ENCODE data around the gene CD300E.

CD300E gene

DNA sequence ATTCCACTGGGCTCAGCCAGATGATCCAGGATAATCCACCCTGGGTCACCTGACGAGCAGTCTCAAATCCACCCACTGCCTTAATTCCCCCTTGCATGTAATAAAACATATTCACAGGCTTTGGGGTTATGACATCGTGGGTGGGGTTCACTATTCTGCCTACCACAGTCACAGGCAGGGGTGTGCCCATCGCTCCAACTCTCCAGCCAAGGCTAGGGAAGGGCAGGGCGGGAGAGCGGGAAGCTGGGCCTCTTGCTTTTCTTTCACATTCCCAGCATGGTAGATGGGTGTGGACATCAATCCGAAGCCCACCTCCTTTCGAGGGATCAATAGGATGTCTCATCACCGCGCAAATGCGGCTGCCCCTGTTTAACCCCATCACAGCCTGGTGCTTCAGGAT lies 18.8 kb downstream of the CD300E start:
- ATAC-seq: no peak
- no peak for TF ChIP-seq ZFP30 (CRISPR knock-in tag; IDR thresholded peaks at IDR 0.05)
- no peak for TF ChIP-seq ZNF565 (CRISPR knock-in tag; conservative IDR thresholded peaks at IDR 0.05; ENCODE audit: low read depth)
- no peak for TF ChIP-seq ISL1 (CRISPR knock-in tag; IDR thresholded peaks at IDR 0.05)
- no peak for TF ChIP-seq TOX (CRISPR knock-in tag; IDR thresholded peaks at IDR 0.05; ENCODE audit: borderline replicate concordance)
- no peak for TF ChIP-seq BACH2 (CRISPR knock-in tag; IDR thresholded peaks at IDR 0.05; ENCODE audit: borderline replicate concordance)
- TF ChIP-seq RARB (CRISPR knock-in tag; IDR thresholded peaks at IDR 0.05): no peak
- no peak for TF ChIP-seq PPARA (CRISPR knock-in tag; IDR thresholded peaks at IDR 0.05; ENCODE audit: borderline replicate concordance)
- TF ChIP-seq, protein P1, sequence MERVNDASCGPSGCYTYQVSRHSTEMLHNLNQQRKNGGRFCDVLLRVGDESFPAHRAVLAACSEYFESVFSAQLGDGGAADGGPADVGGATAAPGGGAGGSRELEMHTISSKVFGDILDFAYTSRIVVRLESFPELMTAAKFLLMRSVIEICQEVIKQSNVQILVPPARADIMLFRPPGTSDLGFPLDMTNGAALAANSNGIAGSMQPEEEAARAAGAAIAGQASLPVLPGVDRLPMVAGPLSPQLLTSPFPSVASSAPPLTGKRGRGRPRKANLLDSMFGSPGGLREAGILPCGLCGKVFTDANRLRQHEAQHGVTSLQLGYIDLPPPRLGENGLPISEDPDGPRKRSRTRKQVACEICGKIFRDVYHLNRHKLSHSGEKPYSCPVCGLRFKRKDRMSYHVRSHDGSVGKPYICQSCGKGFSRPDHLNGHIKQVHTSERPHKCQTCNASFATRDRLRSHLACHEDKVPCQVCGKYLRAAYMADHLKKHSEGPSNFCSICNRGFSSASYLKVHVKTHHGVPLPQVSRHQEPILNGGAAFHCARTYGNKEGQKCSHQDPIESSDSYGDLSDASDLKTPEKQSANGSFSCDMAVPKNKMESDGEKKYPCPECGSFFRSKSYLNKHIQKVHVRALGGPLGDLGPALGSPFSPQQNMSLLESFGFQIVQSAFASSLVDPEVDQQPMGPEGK (CRISPR knock-in tag; IDR thresholded peaks at IDR 0.05; ENCODE audit: borderline replicate concordance): no peak
- no peak for TF ChIP-seq ZFP3 (CRISPR knock-in tag; IDR thresholded peaks at IDR 0.05)
- no peak for TF ChIP-seq TCF4 (CRISPR knock-in tag; IDR thresholded peaks at IDR 0.05; ENCODE audit: borderline replicate concordance)
- TF ChIP-seq GLIS3 (CRISPR knock-in tag; IDR thresholded peaks at IDR 0.05): no peak
- TF ChIP-seq, protein P2, sequence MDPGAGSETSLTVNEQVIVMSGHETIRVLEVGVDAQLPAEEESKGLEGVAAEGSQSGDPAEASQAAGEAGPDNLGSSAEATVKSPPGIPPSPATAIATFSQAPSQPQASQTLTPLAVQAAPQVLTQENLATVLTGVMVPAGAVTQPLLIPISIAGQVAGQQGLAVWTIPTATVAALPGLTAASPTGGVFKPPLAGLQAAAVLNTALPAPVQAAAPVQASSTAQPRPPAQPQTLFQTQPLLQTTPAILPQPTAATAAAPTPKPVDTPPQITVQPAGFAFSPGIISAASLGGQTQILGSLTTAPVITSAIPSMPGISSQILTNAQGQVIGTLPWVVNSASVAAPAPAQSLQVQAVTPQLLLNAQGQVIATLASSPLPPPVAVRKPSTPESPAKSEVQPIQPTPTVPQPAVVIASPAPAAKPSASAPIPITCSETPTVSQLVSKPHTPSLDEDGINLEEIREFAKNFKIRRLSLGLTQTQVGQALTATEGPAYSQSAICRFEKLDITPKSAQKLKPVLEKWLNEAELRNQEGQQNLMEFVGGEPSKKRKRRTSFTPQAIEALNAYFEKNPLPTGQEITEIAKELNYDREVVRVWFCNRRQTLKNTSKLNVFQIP (CRISPR knock-in tag; IDR thresholded peaks at IDR 0.05; ENCODE audit: borderline replicate concordance, low read depth): no peak
- no peak for TF ChIP-seq ARNTL (CRISPR knock-in tag; IDR thresholded peaks at IDR 0.05; ENCODE audit: borderline replicate concordance, low read depth)
- no peak for TF ChIP-seq OSR1 (CRISPR knock-in tag; IDR thresholded peaks at IDR 0.05)
- no peak for TF ChIP-seq ZC3H10 (CRISPR knock-in tag; IDR thresholded peaks at IDR 0.05)
- TF ChIP-seq, protein P3, sequence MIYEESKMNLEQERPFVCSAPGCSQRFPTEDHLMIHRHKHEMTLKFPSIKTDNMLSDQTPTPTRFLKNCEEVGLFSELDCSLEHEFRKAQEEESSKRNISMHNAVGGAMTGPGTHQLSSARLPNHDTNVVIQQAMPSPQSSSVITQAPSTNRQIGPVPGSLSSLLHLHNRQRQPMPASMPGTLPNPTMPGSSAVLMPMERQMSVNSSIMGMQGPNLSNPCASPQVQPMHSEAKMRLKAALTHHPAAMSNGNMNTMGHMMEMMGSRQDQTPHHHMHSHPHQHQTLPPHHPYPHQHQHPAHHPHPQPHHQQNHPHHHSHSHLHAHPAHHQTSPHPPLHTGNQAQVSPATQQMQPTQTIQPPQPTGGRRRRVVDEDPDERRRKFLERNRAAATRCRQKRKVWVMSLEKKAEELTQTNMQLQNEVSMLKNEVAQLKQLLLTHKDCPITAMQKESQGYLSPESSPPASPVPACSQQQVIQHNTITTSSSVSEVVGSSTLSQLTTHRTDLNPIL (CRISPR knock-in tag; IDR thresholded peaks at IDR 0.05; ENCODE audit: low read depth): no peak
- no peak for TF ChIP-seq CSDC2 (CRISPR knock-in tag; IDR thresholded peaks at IDR 0.05)
- TF ChIP-seq SNAI2 (CRISPR knock-in tag; IDR thresholded peaks at IDR 0.05): no peak

DNA sequence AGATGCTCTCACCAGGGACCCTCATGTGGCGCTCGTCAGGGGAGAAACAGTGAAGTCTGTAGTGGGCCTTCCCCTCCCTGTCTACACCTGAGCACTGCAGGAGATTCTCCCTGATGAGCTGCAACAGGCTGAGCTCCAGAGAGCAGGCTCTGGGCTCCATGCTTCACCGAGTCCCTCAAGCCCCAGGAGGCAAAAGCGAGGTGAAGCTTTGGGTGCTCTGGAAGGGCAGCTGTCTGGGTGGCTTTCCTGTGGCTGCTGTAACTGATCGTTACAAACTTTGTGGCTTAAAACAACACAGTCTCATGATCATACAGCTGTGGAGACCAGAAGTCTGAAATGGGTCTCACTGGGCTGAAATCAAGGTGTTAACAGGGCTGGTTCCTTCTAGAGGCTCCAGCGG lies 19.3 kb downstream of the CD300E start:
- no peak for ATAC-seq
- TF ChIP-seq ZNF565 (CRISPR knock-in tag; conservative IDR thresholded peaks at IDR 0.05; ENCODE audit: low read depth): no peak
- no peak for TF ChIP-seq OSR1 (CRISPR knock-in tag; IDR thresholded peaks at IDR 0.05)
- TF ChIP-seq GLIS3 (CRISPR knock-in tag; IDR thresholded peaks at IDR 0.05): no peak
- no peak for TF ChIP-seq ESRRG (CRISPR knock-in tag; IDR thresholded peaks at IDR 0.05)
- no peak for TF ChIP-seq CSDC2 (CRISPR knock-in tag; IDR thresholded peaks at IDR 0.05)

DNA sequence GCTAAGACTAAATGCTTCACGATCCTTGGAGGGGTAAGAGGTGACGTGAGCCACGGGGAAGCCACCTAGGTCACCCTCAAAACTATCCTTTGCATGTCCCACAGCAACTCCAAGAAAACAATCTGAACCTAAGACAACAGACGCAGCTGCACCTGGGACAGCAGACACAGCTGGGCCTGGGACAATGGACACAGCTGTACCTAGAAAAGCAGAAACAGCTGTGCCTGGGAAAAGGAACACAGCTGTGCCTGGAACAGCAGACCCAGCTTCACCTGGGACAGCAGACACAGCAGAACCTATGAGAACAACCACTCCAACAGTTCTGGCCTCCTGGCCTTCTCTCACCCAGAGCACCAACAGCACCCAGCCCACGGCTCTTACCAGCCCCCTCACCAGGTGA lies 19.8 kb downstream of the CD300E start:
- TF ChIP-seq ZNF565 (CRISPR knock-in tag; conservative IDR thresholded peaks at IDR 0.05; ENCODE audit: low read depth) (no peak), ISL1 (CRISPR knock-in tag; IDR thresholded peaks at IDR 0.05) (no peak), RARB (CRISPR knock-in tag; IDR thresholded peaks at IDR 0.05) (no peak), ZNF8 (CRISPR knock-in tag; IDR thresholded peaks at IDR 0.05) (no peak), CSDC2 (CRISPR knock-in tag; IDR thresholded peaks at IDR 0.05) (no peak)
- TF ChIP-seq, protein P3 (CRISPR knock-in tag; IDR thresholded peaks at IDR 0.05; ENCODE audit: low read depth): no peak
- no peak for ATAC-seq

DNA sequence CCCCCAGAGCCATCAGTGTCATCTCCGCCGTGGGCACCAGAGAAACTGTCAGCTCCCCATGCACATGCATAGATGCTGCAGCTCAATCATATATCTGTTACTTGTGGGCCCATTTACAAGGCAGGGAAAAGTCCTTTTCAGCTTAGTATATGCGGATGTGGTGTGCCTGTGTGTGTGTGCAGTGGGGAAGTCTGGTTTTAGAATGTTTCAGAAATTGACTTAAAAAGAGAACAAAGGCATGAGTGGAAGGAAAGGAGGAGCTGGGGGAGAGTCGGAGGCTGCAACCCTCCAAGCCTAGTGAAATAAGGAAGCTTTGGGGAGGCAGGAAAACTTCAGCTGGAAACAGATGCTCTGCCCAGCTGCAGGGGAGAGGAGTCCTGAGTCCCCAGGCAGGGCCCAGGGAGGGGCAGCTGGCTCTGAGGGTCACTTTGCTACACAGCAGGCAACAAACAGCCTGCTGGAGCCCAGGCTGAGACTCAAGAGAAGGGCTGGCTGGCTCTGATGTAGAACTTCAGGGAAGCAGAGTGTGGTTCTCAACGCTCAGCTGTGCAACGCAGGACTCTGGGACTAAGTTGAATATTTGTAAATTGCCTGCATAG lies 20.4 kb downstream of the CD300E start:
- ATAC-seq: no peak
- no peak for TF ChIP-seq GLIS3 (CRISPR knock-in tag; IDR thresholded peaks at IDR 0.05)

DNA sequence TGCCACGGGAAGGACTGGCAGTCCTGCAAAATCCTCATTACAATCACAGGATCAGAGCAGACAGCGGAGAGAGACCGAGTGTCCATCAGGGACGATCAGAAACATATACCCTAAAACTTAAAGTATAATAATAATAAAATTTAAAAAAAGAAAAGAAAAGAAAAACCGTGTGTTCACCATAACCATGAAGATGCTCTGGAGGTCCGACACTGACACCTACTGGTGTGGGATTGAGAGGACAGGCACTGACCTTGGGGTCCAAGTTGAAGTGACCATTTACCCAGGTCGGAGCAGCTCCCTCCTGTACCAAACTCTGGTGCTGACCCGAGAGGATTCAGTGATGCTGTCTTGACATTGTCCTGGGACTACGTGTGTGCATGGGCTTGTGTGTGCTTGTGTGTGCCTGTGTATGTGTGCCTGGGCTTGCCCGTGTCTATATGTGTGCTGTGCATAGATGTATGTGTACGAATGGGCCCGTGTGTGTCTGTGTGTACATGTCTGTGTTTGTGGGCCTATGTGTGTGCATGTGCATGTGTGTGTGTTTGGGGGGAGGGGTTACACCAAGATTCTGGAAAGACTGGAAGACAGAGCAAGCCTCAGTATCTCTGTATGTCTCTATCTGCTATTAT lies 21.5 kb downstream of the CD300E start:
- no peak for ATAC-seq
- TF ChIP-seq, protein P1 (CRISPR knock-in tag; IDR thresholded peaks at IDR 0.05; ENCODE audit: borderline replicate concordance): no peak
- no peak for TF ChIP-seq GLIS3 (CRISPR knock-in tag; IDR thresholded peaks at IDR 0.05)
- no peak for TF ChIP-seq BACH2 (CRISPR knock-in tag; IDR thresholded peaks at IDR 0.05; ENCODE audit: borderline replicate concordance)
- no peak for TF ChIP-seq ZFP3 (CRISPR knock-in tag; IDR thresholded peaks at IDR 0.05)
- no peak for TF ChIP-seq RARB (CRISPR knock-in tag; IDR thresholded peaks at IDR 0.05)
- no peak for TF ChIP-seq ESRRG (CRISPR knock-in tag; IDR thresholded peaks at IDR 0.05)
- TF ChIP-seq ZNF70 (CRISPR knock-in tag; IDR thresholded peaks at IDR 0.05): no peak
- no peak for TF ChIP-seq CSDC2 (CRISPR knock-in tag; IDR thresholded peaks at IDR 0.05)
- no peak for TF ChIP-seq PPARA (CRISPR knock-in tag; IDR thresholded peaks at IDR 0.05; ENCODE audit: borderline replicate concordance)
- TF ChIP-seq, protein P4, sequence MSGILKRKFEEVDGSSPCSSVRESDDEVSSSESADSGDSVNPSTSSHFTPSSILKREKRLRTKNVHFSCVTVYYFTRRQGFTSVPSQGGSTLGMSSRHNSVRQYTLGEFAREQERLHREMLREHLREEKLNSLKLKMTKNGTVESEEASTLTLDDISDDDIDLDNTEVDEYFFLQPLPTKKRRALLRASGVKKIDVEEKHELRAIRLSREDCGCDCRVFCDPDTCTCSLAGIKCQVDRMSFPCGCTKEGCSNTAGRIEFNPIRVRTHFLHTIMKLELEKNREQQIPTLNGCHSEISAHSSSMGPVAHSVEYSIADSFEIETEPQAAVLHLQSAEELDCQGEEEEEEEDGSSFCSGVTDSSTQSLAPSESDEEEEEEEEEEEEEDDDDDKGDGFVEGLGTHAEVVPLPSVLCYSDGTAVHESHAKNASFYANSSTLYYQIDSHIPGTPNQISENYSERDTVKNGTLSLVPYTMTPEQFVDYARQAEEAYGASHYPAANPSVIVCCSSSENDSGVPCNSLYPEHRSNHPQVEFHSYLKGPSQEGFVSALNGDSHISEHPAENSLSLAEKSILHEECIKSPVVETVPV (CRISPR knock-in tag; IDR thresholded peaks at IDR 0.05): no peak
- TF ChIP-seq TOX (CRISPR knock-in tag; IDR thresholded peaks at IDR 0.05; ENCODE audit: borderline replicate concordance): no peak
- TF ChIP-seq ZFP30 (CRISPR knock-in tag; IDR thresholded peaks at IDR 0.05): no peak
- TF ChIP-seq ZNF565 (CRISPR knock-in tag; conservative IDR thresholded peaks at IDR 0.05; ENCODE audit: low read depth): no peak

Measured in SK-N-SH treated with all-trans-retinoic acid at 6 μM for 48 hours (cell line).